Muscle of leg (tissue), 11 donors: ENCODE results near the gene PKHD1. TPM values are rescaled to one million over a fixed set of nuclear protein-coding genes. Genes with fewer than 3 reads are reported as not detected.
"Not testable (repeated sequence)": the region's sequence is repeated elsewhere in the genome, so short reads cannot be mapped to it uniquely, and the experiment has no call there.

Experiments
- DNase-seq: peaks from one replicate; pipeline ENCODE4 v3.0.0; 2013
- H3K27ac ChIP-seq: one replicate; pipeline ENCODE4 v1.5.1; 2013; ENCODE audit warnings: mild to moderate bottlenecking, low read length, control low read depth
- H3K27me3 ChIP-seq: one replicate; pipeline ENCODE4 v1.6.1; 2013; ENCODE audit warnings: low read length; ENCODE audit not compliant: control insufficient read depth, insufficient read depth
- H3K36me3 ChIP-seq: one replicate; pipeline ENCODE4 v1.6.1; 2013; ENCODE audit warnings: low read length; ENCODE audit not compliant: control insufficient read depth, insufficient read depth
- H3K4me1 ChIP-seq: one replicate; pipeline ENCODE4 v1.6.1; 2013; ENCODE audit warnings: low read length; ENCODE audit not compliant: control insufficient read depth, insufficient read depth
- H3K4me3 ChIP-seq: one replicate; pipeline ENCODE4 v1.5.1; 2013; ENCODE audit warnings: low read length, control low read depth
- H3K9me3 ChIP-seq: replicated peaks from 2 replicates; pipeline ENCODE4 v1.6.1; 2013; ENCODE audit warnings: low read depth, low read length; ENCODE audit not compliant: control insufficient read depth
- WGBS: methylation state at CpG from one replicate; pipeline ENCODE4 v1.1.5; 2013; ENCODE audit warnings: missing lambda C conversion rate; ENCODE audit not compliant: insufficient coverage; 5-methylcytosine and 5-hydroxymethylcytosine counted together
- polyA plus RNA-seq, 8 donors: library from polyadenylated mRNA; unstranded; fragments of 120-200 nt; gene quantifications; one replicate each; pipeline versions ENCODE4 v1.2.1 to v1.2.3, GENCODE V29; 2013; ENCODE audit warnings: inconsistent platforms in 1 of 8, low replicate concordance in 1 of 8; ENCODE audit not compliant: insufficient read length in 8 of 8, insufficient read depth in 1 of 8
- total RNA-seq: library from RNA; stranded (reverse); fragments of 120-200 nt; gene quantifications from one replicate; pipeline ENCODE4 v1.2.4, GENCODE V29; 2013

Gene PKHD1
- total and polyA plus RNA-seq, 9 donors: 2.5 to 11.1 (median 3.6) TPM

DNA sequence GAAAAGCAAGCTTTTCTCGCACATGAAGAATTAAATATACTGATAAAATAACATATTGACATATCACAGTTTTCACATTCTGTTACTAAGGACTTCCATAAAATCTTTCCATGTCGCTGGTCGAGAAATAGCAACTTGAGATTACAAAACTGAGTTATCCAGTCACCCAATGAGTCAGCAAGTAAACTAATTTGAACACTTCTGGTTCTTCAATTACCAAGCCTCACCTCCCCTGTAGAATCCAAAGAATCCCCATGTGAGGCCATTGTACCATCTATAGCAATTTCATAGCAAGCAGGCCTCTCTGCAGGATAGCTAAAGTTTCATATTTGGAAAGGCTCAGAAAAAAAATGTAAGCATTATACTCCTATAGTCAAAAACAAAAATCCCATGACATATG is 87.3 kb downstream of the PKHD1 start:
- Histone ChIP-seq H3K9me3 (no peaks in the 10 kb centered on the region), H3K27ac (no peak overlapping the region), H3K4me1 (no peaks in the 10 kb centered on the region), H3K4me3 (no peak overlapping the region), H3K27me3 (no peaks in the 10 kb centered on the region), H3K36me3 (no peaks in the 10 kb centered on the region)
- no peak for DNase-seq
- 69% methylated on average over 2 of the region's 3 CpGs for WGBS

DNA sequence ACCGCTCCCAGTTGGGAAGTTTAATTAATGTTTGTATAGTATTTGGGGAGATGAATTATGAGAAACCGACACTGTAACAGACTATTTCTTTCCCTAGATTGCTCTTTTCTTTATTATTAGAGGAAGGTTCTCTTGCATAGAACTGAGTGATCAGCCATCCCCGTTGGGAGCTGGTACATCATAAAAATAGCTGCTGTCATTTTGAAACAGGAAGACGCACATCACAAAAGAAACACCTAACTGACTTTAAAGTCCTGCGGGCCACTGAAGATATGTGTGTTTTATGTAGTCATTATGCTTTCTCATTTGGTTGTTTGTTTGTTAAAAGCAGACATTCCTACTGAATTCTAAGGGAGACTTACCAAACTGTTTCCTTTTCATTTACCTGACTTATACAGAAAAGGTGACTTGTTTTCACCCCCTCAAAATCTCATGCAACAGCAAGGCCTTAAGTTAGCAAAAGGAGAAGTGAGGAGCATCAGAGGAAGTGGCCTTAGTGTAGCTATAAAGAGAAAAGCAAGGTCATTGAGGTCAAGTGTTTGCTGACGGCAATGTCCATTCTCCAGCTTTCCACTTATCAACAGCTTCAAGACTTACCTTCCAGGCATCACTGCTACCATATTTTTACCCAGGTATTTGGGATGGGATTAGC is 91.0 kb downstream of the PKHD1 start:
- WGBS: no CpG with 5 or more reads among the region's 6 CpGs
- Histone ChIP-seq H3K36me3 (no peaks in the 10 kb centered on the region), H3K4me3 (no peak overlapping the region), H3K27me3 (no peaks in the 10 kb centered on the region), H3K9me3 (no peaks in the 10 kb centered on the region), H3K27ac (no peak overlapping the region), H3K4me1 (no peaks in the 10 kb centered on the region)
- no peak for DNase-seq

DNA sequence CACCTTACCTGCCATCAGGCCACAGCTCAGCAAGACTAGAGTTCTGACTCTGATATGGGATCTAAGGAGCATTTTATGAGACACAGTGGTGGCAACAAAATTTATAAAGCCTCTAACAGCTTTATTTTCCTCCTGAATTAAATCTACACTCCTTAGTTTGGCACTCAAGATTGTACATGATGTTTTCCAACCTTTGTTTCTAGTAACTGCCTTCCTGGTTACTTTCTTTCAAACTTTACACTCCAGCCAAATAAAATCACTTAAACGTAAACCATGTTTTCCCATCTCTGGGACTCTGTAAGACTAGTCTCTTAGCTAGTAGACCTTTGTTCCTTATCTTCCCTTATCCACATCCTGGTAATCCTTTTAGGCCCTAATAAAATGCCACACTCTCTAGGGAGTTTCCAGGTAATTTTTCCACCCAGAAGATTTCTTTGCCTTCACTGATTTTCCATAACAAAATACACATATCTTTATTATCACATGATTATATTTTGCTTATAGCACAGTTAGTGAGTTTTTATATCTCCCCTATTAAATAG is 92.1 kb downstream of the PKHD1 start:
- Histone ChIP-seq H3K27ac (no peak overlapping the region), H3K9me3 (no peaks in the 10 kb centered on the region), H3K27me3 (no peaks in the 10 kb centered on the region), H3K4me3 (no peak overlapping the region), H3K36me3 (no peaks in the 10 kb centered on the region), H3K4me1 (no peaks in the 10 kb centered on the region)
- no peak for DNase-seq
- WGBS: 22% methylated on average over 1 of the region's 1 CpG

DNA sequence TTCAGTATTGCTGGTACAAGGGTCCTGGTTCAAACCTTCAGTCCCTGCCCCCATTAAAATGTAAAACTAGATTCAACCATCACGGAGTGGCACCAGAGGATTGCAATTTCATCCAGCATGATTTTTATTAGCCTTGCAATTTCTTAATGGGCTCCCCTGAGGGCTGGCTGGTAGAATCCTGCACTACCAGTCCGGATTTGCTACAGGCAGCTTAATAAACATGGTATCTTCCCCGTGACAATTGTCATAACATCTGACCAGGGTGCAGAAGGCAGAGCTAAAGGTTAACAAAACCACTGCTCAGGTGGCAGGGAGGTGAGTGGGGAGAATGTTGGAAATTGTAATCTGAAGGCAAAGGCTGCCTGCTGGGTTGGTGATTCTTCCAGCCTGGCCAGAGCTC is 94.5 kb downstream of the PKHD1 start:
- no peaks in the 10 kb centered on the region for H3K9me3 ChIP-seq
- 27% methylated on average over 1 of the region's 3 CpGs for WGBS

DNA sequence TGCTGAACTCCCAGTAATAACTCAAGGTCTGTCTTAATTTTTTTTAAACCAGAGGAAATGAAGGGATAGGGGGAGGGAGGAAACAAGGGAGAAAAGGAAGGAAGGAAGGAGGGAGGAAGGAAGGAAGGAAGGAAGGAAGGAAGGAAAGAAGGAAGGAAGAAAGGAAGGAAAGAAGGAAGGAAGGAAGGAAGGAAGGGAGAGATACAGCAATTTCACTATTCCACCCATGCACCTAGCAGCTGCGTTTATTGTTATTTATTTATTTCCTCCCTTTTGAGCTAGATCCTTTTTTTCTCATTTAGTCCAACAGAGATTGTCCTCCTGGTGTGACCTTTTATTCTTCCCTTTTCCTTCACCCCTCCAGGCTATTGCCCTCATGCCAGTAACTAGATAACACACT is 97.6 kb downstream of the PKHD1 start:
- Histone ChIP-seq H3K4me3 (no peak overlapping the region), H3K27me3 (no peaks in the 10 kb centered on the region), H3K36me3 (no peaks in the 10 kb centered on the region), H3K27ac (no peak overlapping the region), H3K4me1 (no peaks in the 10 kb centered on the region), H3K9me3 (no peaks in the 10 kb centered on the region)
- no peak for DNase-seq
- WGBS: no CpG with 5 or more reads among the region's 1 CpG

More for the DNA sequence above, 94.5 kb downstream of the PKHD1 start:
- no peak for DNase-seq
- Histone ChIP-seq H3K27ac (no peak overlapping the region), H3K27me3 (no peaks in the 10 kb centered on the region), H3K36me3 (no peaks in the 10 kb centered on the region), H3K4me1 (no peaks in the 10 kb centered on the region), H3K4me3 (no peak overlapping the region)

DNA sequence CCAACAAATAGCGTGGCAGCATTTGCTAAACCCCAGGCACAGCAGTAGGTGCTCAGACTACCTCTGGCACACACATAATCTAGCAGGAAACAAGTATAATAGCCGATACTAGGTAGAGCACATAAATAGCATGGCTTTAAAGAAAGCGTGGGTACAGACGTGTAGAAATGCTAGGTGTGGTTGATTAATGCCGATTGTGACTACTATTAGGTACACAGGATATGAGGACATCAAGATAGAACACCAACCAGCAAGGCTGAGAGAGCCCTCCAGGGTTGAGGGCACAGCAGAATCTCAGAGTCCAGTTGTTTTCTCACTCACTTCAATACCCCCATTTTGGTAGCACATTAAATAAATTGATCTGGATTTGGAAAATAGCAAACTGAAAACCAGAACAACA is 100.5 kb downstream of the PKHD1 start:
- no peak for DNase-seq
- Histone ChIP-seq H3K9me3 (no peaks in the 10 kb centered on the region), H3K4me1 (no peaks in the 10 kb centered on the region), H3K27ac (no peak overlapping the region), H3K36me3 (no peaks in the 10 kb centered on the region), H3K4me3 (no peak overlapping the region), H3K27me3 (no peaks in the 10 kb centered on the region)
- 50% methylated on average over 2 of the region's 5 CpGs for WGBS

DNA sequence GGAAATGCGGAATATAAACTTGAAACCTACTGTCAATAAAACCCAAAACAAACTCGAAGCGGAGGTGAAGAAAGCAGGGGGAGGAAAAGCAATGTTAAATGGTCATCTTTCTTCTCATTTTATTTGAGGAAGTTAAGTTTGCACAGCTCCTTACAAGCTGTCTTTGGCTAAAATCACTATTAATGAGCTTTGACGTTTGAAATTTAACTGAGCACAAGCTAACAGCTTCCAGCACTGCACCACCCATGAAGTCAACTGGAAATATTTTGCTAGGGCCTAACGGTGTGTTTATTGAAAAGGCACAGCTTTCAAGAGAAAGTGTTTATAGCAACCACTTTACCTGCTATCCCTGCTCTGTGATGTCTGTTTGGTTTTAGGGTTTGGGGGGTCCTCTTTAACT is 103.8 kb downstream of the PKHD1 start:
- no peaks in the 10 kb centered on the region for H3K36me3 ChIP-seq
- H3K9me3 ChIP-seq: no peaks in the 10 kb centered on the region
- H3K27ac ChIP-seq: no peak overlapping the region
- no peaks in the 10 kb centered on the region for H3K4me1 ChIP-seq
- no peaks in the 10 kb centered on the region for H3K27me3 ChIP-seq
- no peak overlapping the region for H3K4me3 ChIP-seq
- DNase-seq: no peak
- WGBS: no CpG with 5 or more reads among the region's 5 CpGs

DNA sequence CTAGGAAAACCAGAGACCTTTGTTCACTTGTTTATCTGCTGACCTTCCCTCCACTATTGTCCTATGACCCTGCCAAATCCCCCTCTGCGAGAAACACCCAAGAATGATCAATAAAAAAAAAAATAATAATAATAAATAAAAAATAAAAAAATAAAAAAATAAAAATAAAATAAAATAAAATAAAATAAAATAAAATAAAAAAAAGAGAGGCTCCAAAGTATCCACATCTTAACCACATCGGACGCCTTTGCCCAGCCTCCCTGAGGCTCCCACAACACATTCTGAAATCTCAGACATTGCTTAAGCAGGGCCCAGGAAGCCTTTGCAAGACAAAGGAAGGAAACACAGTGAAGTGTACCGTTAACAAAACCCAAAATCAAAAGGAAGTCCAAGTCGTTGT is 104.7 kb downstream of the PKHD1 start:
- no CpG with 5 or more reads among the region's 5 CpGs for WGBS
- not testable (repeated sequence) for H3K4me1 ChIP-seq

DNA sequence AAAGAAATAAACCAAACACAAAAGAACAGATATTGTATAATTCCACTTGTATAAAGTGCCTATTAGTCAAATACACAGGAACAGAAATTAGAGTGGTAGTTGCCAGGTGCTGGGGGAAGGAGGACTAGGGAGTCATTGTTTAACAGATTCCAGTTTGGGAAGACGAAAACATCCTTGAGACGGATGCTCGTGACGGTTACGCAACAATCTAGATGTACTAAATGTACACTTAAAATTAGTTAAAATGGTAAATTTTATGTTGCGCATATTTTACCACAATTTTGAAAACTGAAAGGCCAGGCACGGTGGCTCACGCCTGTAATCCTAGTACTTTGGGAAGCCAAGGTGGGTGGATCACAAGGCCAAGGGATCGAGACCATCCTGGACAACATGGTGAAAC is 111.0 kb downstream of the PKHD1 start:
- WGBS: 93% methylated on average over 3 of the region's 9 CpGs
- no peak for DNase-seq
- H3K9me3 ChIP-seq: no peaks in the 10 kb centered on the region

More for the DNA sequence above, 104.7 kb downstream of the PKHD1 start:
- not testable (repeated sequence) for H3K4me3 ChIP-seq, H3K27ac ChIP-seq, H3K9me3 ChIP-seq, H3K27me3 ChIP-seq, H3K36me3 ChIP-seq, DNase-seq

DNA sequence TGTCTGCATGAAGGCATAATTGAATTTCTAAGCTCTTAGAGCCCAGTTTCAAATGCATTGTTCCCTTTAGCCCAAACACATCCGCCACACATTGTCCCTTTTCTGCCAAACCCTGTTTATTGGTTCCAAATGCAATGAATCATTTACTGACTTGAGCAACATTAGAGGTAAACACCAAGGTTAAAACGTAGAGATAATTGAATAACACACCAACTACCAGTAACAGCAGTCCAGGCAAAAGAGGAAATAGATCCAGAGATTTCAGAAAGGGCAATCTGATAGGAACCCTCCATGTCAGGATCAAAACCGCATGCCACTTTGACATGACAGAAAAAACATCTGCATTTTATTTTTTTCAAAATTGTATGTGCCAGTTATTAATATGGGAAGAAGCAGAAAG is 114.8 kb downstream of the PKHD1 start:
- Histone ChIP-seq H3K27ac (no peak overlapping the region), H3K9me3 (no peaks in the 10 kb centered on the region), H3K4me3 (no peak overlapping the region), H3K36me3 (no peaks in the 10 kb centered on the region), H3K27me3 (no peaks in the 10 kb centered on the region), H3K4me1 (no peaks in the 10 kb centered on the region)
- DNase-seq: no peak
- WGBS: no CpG with 5 or more reads among the region's 3 CpGs

More for the DNA sequence above, 111.0 kb downstream of the PKHD1 start:
- H3K36me3 ChIP-seq: no peaks in the 10 kb centered on the region
- no peaks in the 10 kb centered on the region for H3K4me1 ChIP-seq
- no peak overlapping the region for H3K27ac ChIP-seq
- H3K27me3 ChIP-seq: no peaks in the 10 kb centered on the region
- no peak overlapping the region for H3K4me3 ChIP-seq

DNA sequence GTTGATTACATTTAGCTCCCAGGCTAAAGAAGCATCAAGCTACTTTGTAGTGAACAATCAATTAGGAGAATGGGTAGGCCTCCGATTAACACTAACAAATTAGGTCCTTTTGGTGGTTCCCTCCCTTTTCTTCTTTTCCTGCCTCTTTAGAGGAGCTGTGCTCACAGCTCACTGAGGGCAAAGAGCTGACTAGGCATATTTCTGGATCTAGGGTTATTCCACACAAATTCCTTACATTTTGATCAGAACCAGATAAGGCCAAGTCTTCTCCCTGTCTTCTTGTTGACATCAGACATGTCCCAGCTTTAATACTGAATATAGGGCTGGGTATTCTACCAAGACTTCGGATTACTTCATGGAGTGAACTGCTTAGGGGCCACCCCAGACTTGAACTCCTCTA is 119.1 kb downstream of the PKHD1 start:
- Histone ChIP-seq H3K27me3 (no peaks in the 10 kb centered on the region), H3K36me3 (no peaks in the 10 kb centered on the region), H3K4me3 (no peak overlapping the region), H3K27ac (no peak overlapping the region), H3K4me1 (no peaks in the 10 kb centered on the region), H3K9me3 (no peaks in the 10 kb centered on the region)
- no peak for DNase-seq
- 100% methylated on average over 1 of the region's 2 CpGs for WGBS
